ENCODE data around the gene OSTM1. TPM values are rescaled to one million over a fixed set of nuclear protein-coding genes. Genes with fewer than 3 reads are reported as not detected.

OSTM1 gene
- total RNA-seq, 1 experiment from 2014 or later, result 20.9 TPM

DNA sequence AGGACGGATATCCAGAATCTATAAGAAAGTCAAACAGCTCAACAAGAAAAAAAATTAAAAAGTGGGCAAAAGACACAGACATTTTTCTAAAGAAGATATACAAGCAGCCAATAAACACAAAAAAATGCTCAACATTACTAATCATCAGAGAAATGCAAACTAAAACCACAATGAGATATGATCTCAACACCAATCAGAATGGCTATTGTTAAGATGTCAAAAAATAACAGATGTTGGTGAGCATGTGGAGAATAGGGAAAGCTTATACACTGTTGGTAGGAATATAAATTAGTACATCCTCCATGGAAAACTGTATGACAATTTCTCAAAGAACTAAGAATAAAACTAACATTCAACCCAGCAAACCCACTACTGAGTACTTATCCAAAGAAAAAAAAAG is 23.3 kb upstream of the OSTM1 start:
- H2BK5ac ChIP-seq (ENCODE audit: insufficient read length, low read length), result no peak overlapping the region
- H3K23me2 ChIP-seq (ENCODE audit: insufficient read length, low read depth, low read length, poor library complexity, severe bottlenecking), result no peaks in the 10 kb centered on the region
- H3K23ac ChIP-seq (ENCODE audit: insufficient read length, low read depth, low read length), result no peak overlapping the region
- no peaks in the 10 kb centered on the region for H3K4me1 ChIP-seq (ENCODE audit: insufficient read depth, low read length)
- H3K4me1 Mint-ChIP-seq, result no peaks in the 10 kb centered on the region; a peak in 1 of 4 replicates
- H3K79me1 ChIP-seq (ENCODE audit: insufficient read depth, low read depth, low read length, poor library complexity, severe bottlenecking), result no peaks in the 10 kb centered on the region
- no peak overlapping the region for H3K27ac ChIP-seq (ENCODE audit: insufficient read length, low read depth, low read length)
- TF ChIP-seq, protein P1, sequence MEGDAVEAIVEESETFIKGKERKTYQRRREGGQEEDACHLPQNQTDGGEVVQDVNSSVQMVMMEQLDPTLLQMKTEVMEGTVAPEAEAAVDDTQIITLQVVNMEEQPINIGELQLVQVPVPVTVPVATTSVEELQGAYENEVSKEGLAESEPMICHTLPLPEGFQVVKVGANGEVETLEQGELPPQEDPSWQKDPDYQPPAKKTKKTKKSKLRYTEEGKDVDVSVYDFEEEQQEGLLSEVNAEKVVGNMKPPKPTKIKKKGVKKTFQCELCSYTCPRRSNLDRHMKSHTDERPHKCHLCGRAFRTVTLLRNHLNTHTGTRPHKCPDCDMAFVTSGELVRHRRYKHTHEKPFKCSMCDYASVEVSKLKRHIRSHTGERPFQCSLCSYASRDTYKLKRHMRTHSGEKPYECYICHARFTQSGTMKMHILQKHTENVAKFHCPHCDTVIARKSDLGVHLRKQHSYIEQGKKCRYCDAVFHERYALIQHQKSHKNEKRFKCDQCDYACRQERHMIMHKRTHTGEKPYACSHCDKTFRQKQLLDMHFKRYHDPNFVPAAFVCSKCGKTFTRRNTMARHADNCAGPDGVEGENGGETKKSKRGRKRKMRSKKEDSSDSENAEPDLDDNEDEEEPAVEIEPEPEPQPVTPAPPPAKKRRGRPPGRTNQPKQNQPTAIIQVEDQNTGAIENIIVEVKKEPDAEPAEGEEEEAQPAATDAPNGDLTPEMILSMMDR (conservative IDR thresholded peaks at IDR 0.05), result no peak
- H3K18ac ChIP-seq (ENCODE audit: insufficient read length, low read depth, low read length), result no peak overlapping the region
- DNase-seq, result no peak
- no peak overlapping the region for H3K4me2 ChIP-seq (ENCODE audit: insufficient read depth, insufficient read length, low read length)
- H4K91ac ChIP-seq (ENCODE audit: insufficient read length, low read depth, low read length), result no peak overlapping the region
- no peaks in the 10 kb centered on the region for H3K27me3 Mint-ChIP-seq (ENCODE audit: low read depth)
- no peaks in the 10 kb centered on the region for H4K20me1 ChIP-seq (ENCODE audit: control insufficient read depth, insufficient read depth, insufficient read length)
- no peak overlapping the region for H4K8ac ChIP-seq (replicated peaks; ENCODE audit: insufficient read length, low read depth, low read length)
- no peak overlapping the region for H2BK20ac ChIP-seq (ENCODE audit: low read depth, low read length, poor library complexity, severe bottlenecking)
- no CpG with 5 or more reads among the region's 1 CpG for WGBS (ENCODE audit: extremely low coverage, insufficient read length, low lambda C conversion rate)
- no peak overlapping the region for H2BK15ac ChIP-seq (ENCODE audit: low read depth, low read length)
- H3K14ac ChIP-seq (ENCODE audit: insufficient read depth, low read length), result no peak overlapping the region
- no peak overlapping the region for H3K4ac ChIP-seq (ENCODE audit: low read depth, low read length)
- no peak overlapping the region for H4K5ac ChIP-seq (ENCODE audit: insufficient read length, low read depth, low read length)
- H3T11ph ChIP-seq (ENCODE audit: low read length), result no peak overlapping the region
- no peak overlapping the region for H2BK120ac ChIP-seq (ENCODE audit: low read depth, low read length, poor library complexity, severe bottlenecking)
- H3K9ac ChIP-seq (ENCODE audit: extremely low read depth, insufficient read length, low read length), result no peak overlapping the region
- H3K27ac Mint-ChIP-seq, result no peak overlapping the region
- H3K36me3 Mint-ChIP-seq (ENCODE audit: insufficient read depth in 1 of 3, low read depth in 3 of 3), result no peaks in the 10 kb centered on the region
- H3K4me3 Mint-ChIP-seq, result no peak overlapping the region
- no peak overlapping the region for H2BK12ac ChIP-seq (ENCODE audit: insufficient read length, low read depth, low read length)
- no peak overlapping the region for H3K56ac ChIP-seq (ENCODE audit: insufficient read length, low read depth, low read length)
- H3K79me2 ChIP-seq (ENCODE audit: insufficient read depth, low read length), result no peaks in the 10 kb centered on the region
- H3K9me3 ChIP-seq (ENCODE audit: control insufficient read depth, low read depth, low read length), result no peaks in the 10 kb centered on the region
- no peaks in the 10 kb centered on the region; a peak in 1 of 5 replicates for H3K9me3 Mint-ChIP-seq
- H2AK5ac ChIP-seq (ENCODE audit: insufficient read length, low read length), result no peak overlapping the region
- H3K27me3 ChIP-seq (ENCODE audit: insufficient read depth, low read length), result no peaks in the 10 kb centered on the region
- H2AFZ ChIP-seq (ENCODE audit: low read length), result no peak overlapping the region

Data from H9 (cell line).